Subcutaneous abdominal adipose tissue (tissue), 5 donors: ENCODE results near the gene SKAP1.
"Not testable (repeated sequence)": the region's sequence is repeated elsewhere in the genome, so short reads cannot be mapped to it uniquely, and the experiment has no call there.

Source experiments
- H3K27ac ChIP-seq: one replicate; pipeline ENCODE4 v1.7.0; 2013; ENCODE audit warnings: low read depth, mild to moderate bottlenecking, inconsistent platforms, low read length, moderate library complexity
- H3K27me3 ChIP-seq, 5 donors: one replicate each; pipeline ENCODE4 v1.7.0; 2013; ENCODE audit warnings: low read length in 5 of 5, inconsistent platforms in 1 of 5; ENCODE audit not compliant: control insufficient read depth in 5 of 5, insufficient read depth in 4 of 5
- H3K36me3 ChIP-seq, 5 donors: one replicate each; pipeline ENCODE4 v1.7.0; 2013; ENCODE audit warnings: low read length in 5 of 5; ENCODE audit not compliant: control insufficient read depth in 5 of 5, insufficient read depth in 5 of 5
- H3K4me1 ChIP-seq, 5 donors: one replicate each; pipeline ENCODE4 v1.7.0; 2013; ENCODE audit warnings: low read length in 5 of 5, mild to moderate bottlenecking in 3 of 5, moderate library complexity in 1 of 5; ENCODE audit not compliant: control insufficient read depth in 5 of 5, insufficient read depth in 5 of 5
- H3K4me3 ChIP-seq, 5 donors: one replicate each; pipeline ENCODE4 v1.7.0; 2013; ENCODE audit warnings: low read length in 5 of 5, low read depth in 1 of 5
- H3K9ac ChIP-seq, 5 donors: one replicate each; pipeline ENCODE4 v1.7.0; 2013; ENCODE audit warnings: low read length in 5 of 5, mild to moderate bottlenecking in 4 of 5, moderate library complexity in 3 of 5
- H3K9me3 ChIP-seq, 5 donors: one replicate each; pipeline ENCODE4 v1.7.0; 2013; ENCODE audit warnings: low read length in 5 of 5; ENCODE audit not compliant: control insufficient read depth in 5 of 5
- donor health status: healthy.
- donor health status: healthy.
- donor health status: healthy.
- donor health status: healthy.
- donor health status: healthy.

Gene SKAP1

DNA sequence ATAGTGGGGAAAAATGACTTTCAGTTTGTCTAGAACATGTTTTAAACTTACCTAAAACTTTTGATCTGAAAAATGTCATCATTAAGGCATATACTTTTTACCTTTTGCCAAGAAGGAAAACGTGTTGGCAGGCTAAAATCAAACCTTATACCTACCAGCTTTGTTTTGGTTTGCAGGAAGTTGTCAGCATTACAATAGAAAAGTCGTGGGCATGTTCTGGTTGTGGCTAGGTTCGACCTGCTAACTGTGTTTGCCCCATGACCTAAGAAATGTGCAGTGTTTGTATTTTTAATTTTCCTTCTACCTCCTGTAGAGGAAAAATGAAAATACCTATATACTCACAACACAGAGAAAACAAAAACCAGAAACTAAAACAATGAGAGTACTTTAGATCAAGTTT is 13.0 kb downstream of the SKAP1 start:
- no peaks in the 10 kb centered on the region for H3K4me1 ChIP-seq
- no peaks in the 10 kb centered on the region for H3K9me3 ChIP-seq
- H3K27me3 ChIP-seq: peaks cover 0 to 8% (median 4%) of the 10 kb centered on the region in 5 donors
- H3K4me3 ChIP-seq: no peak overlapping the region
- H3K27ac ChIP-seq: no peak overlapping the region
- H3K36me3 ChIP-seq: no peaks in the 10 kb centered on the region
- no peak overlapping the region for H3K9ac ChIP-seq

DNA sequence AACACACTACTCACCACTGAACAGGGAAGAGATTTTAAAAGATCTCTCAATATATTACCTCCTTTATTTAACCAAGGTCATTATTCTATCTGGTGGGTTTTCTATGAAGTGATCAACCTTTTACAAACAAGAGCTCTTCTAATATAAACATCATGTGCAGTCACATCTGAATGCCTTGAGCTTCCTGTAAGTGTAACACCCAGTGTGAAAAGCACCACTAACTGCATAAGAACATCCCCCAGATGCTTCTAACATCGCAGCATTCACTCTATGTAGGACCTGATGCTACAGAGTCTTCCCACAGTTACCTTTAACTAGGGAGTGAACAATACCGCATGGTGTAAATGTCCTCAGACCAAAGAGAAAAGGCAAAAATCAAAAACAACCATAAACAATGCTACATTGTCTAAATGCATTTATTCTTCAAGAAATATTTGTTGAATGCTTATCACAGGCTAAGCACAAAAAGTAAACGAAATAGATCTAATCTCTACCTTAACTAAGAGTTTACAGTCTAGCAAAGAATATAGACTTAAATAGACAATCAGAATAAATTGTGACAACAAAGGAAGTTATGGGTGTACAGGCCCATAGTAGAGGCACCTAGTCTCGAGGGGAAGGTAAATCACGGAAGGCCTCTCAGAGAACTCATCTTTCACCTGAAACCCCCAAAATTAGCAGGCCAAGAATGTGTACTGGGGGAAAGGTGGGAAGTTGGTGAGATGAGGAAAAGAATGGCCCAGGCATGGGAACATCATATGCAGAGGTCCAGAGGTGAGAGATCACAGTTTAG is 16.2 kb downstream of the SKAP1 start:
- H3K9ac ChIP-seq: no peak overlapping the region
- no peaks in the 10 kb centered on the region for H3K4me1 ChIP-seq
- H3K9me3 ChIP-seq: no peaks in the 10 kb centered on the region
- H3K27me3 ChIP-seq: peaks cover 0 to 15% (median 6%) of the 10 kb centered on the region in 5 donors
- H3K4me3 ChIP-seq: no peak overlapping the region
- H3K36me3 ChIP-seq: no peaks in the 10 kb centered on the region
- H3K27ac ChIP-seq: no peak overlapping the region

DNA sequence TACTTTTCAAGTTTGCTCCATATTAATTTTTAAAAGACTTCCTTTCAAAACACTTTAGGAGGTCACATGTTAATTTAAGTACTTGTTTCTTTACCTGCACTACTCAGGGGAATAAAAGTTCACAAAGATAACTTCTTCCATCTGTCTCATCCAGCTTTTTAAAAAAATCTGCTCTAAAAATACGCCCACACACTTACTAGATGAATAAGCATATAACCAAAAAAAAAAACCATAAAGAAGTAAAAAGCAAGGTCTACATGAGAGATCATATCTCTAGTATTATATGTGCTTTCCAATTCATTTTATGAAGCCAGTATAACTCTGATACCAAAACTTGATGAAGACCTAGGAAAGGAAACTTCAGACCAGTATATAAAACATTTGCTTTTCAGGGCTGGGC is 17.2 kb downstream of the SKAP1 start:
- no peak overlapping the region for H3K9ac ChIP-seq
- H3K4me3 ChIP-seq: no peak overlapping the region
- peaks cover 0 to 17% (median 6%) of the 10 kb centered on the region in 5 donors for H3K27me3 ChIP-seq
- H3K36me3 ChIP-seq: no peaks in the 10 kb centered on the region
- H3K9me3 ChIP-seq: no peaks in the 10 kb centered on the region
- H3K27ac ChIP-seq: no peak overlapping the region
- no peaks in the 10 kb centered on the region for H3K4me1 ChIP-seq

DNA sequence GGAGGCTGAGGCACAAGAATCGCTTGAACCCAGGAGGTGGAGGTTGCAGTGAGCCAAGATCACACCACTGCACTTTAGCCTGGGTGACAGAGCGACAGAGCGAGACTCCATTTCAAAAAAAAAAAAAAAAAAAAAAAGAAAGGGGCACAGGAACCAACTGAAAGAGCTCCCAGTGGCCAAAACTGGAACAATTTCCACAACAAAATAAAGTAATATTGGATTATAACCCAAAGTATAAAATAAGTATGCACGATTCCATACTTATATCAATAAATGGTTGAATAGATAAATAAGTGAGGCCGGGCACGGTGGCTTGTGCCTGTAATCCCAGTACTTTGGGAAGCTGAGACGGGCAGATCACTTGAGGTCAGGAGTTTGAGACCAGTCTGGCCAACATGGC is 19.2 kb downstream of the SKAP1 start:
- H3K9me3 ChIP-seq, H3K27ac ChIP-seq, H3K36me3 ChIP-seq, H3K4me3 ChIP-seq, H3K9ac ChIP-seq, H3K4me1 ChIP-seq: not testable (repeated sequence)
- peaks cover 0 to 14% (median 5%) of the 10 kb centered on the region in 5 donors for H3K27me3 ChIP-seq

DNA sequence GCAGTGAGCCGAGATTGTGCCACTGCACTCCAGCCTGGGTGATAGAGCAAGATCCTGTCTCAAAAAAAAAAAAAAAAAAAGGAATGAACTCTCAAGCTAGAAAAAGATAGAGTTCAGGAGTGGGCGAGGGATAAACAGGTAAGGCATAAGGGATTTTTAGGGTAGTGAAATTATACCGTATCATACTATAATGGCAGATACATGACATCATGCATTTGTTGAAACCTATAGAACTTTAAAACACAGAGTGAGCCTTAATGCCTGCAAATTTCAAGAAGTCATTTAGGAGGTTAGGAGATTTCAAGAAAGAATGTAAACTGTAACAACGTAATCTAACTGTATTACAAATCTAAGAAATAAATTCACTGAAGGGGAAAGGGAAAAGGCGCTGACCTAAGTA is 20.4 kb downstream of the SKAP1 start:
- Histone ChIP-seq H3K27me3 (peaks cover 2 to 8% (median 3%) of the 10 kb centered on the region in 5 donors), H3K9me3 (no peaks in the 10 kb centered on the region), H3K27ac (no peak overlapping the region), H3K36me3 (no peaks in the 10 kb centered on the region), H3K9ac (no peak overlapping the region), H3K4me3 (no peak overlapping the region), H3K4me1 (peaks cover 0 to 5% (median 0%) of the 10 kb centered on the region in 5 donors)

DNA sequence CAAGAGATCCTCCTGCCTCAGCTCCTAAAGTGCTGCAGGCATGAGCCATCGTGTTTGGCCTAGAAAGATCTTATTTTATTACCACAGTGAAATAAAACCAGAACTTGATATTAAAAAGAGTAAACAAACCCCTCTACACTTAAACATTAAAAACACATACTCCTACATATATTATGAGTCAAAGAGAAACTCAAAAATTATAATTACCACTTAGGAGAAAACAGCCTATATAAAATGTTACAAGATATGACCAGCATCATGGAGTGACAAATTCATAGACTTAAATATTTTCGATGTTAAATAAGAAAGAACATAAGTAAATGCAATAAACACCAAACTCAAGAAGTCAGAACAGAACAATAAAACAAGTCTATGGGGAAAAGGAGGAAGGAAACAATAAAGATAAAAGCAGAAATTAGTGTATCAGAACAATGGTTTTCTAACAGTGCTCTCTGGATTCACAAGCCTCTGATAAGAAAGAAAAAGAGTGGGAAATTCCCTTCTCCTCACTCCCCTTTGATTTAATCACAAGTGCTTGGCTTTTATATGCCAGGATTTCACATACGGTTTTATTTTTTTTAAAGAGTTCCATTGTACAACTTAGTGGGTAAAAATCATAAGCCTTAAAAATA is 23.0 kb downstream of the SKAP1 start:
- Histone ChIP-seq H3K9ac (no peak overlapping the region), H3K9me3 (no peaks in the 10 kb centered on the region), H3K27me3 (peaks cover 2 to 8% (median 3%) of the 10 kb centered on the region in 5 donors), H3K27ac (no peak overlapping the region), H3K4me1 (peaks cover 0 to 5% (median 0%) of the 10 kb centered on the region in 5 donors), H3K4me3 (no peak overlapping the region), H3K36me3 (no peaks in the 10 kb centered on the region)

DNA sequence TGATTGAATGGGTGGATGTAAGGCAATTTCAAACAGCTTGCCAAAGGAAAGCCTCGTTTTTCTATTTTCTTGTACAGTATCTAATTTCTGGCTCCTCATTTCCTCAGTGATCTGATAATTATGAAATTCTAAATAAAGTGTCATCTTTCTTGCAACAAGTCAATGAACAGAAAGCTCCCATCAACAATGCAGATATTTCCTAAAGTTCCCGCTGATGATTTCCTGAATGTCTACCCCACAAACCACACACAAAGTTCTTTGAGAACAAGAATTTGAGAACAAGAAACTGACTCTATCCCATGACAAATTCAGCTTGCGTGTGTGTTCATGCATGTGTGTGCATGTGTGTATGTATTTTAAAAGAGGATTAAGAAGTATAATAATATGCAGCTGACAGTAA is 35.2 kb downstream of the SKAP1 start:
- Histone ChIP-seq H3K4me3 (no peak overlapping the region), H3K9ac (no peak overlapping the region), H3K9me3 (no peaks in the 10 kb centered on the region), H3K27me3 (no peaks in the 10 kb centered on the region), H3K4me1 (peaks cover 0 to 8% (median 7%) of the 10 kb centered on the region in 5 donors), H3K27ac (no peak overlapping the region), H3K36me3 (no peaks in the 10 kb centered on the region)

DNA sequence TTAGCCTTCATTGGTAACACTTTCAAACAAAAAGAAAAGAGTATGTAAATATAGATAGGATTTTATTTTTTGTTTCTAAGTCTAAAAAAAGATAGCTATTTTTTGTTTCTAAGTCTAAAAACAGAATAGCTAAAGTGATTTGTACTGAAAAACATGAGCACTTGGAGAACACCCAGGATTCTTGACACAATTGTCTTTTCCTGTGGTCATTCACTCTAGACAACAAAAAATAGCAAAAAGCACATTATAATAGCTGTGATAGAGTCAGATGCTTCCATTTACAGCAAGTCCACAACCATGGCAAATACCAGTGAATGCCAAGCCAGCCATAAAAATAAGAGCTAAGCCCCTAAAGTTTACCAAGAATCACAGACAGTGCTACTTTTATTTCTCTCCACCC is 36.7 kb downstream of the SKAP1 start:
- Histone ChIP-seq H3K27me3 (no peaks in the 10 kb centered on the region), H3K9ac (no peak overlapping the region), H3K9me3 (no peaks in the 10 kb centered on the region), H3K4me3 (no peak overlapping the region), H3K4me1 (peaks cover 0 to 13% (median 7%) of the 10 kb centered on the region in 5 donors), H3K27ac (no peak overlapping the region), H3K36me3 (no peaks in the 10 kb centered on the region)

DNA sequence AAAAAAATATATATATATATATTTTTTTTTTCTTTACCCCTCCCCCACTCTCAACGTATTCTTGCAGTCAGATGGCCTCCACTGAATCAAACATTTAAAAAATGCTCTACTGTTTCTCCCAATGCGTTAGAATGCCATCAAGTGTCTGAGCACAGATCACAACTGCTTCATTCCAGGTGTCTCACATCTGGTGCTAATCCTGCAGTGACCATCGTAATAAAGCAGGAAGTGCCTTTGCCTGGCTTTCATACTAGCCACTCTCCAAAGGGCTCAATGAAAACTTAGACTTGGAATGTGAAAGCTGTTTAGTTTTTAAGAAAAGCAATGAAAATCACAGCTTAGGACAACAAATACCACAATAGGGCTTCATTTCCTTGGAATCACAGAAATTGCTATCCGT is 37.2 kb downstream of the SKAP1 start:
- Histone ChIP-seq H3K9ac (no peak overlapping the region), H3K27me3 (no peaks in the 10 kb centered on the region), H3K36me3 (no peaks in the 10 kb centered on the region), H3K27ac (no peak overlapping the region), H3K4me1 (peaks cover 0 to 13% (median 7%) of the 10 kb centered on the region in 5 donors), H3K9me3 (no peaks in the 10 kb centered on the region), H3K4me3 (no peak overlapping the region)

DNA sequence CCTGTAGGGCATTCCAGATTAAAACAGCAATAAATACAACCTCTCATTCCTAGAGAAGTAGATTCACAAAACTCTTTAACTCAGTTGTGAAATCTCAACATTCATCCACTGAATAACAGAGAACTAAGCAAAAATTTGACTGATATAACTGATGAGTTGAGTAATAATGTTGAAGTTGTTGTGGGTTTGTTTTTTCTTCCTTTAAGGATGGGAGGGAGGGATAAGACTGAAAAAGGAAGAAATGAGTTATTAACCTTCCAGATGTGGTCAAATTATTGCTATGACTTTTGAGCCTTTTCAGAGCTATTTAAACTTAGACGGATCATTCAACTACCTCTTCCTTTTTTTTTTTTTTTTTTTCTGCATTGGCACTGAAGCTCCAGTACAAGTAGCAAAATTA is 38.6 kb downstream of the SKAP1 start:
- Histone ChIP-seq H3K9ac (no peak overlapping the region), H3K27me3 (no peaks in the 10 kb centered on the region)

More for the DNA sequence above, 38.6 kb downstream of the SKAP1 start:
- H3K4me1 ChIP-seq: peaks cover 0 to 13% (median 7%) of the 10 kb centered on the region in 5 donors
- no peaks in the 10 kb centered on the region for H3K36me3 ChIP-seq
- H3K27ac ChIP-seq: no peak overlapping the region
- H3K9me3 ChIP-seq: no peaks in the 10 kb centered on the region
- H3K4me3 ChIP-seq: no peak overlapping the region
